Mucosa of descending colon (tissue), 3 donors: ENCODE data around the gene WDR86. TPM values are rescaled to one million over a fixed set of nuclear protein-coding genes. Genes with fewer than 3 reads are reported as not detected.

Experiments used
- ATAC-seq: fragments of 200-7000 bp; cut with Tn5 transposase; one replicate; pipeline ENCODE4 v1.9.1; 2020; ENCODE audit warnings: mild to moderate bottlenecking, moderate library complexity
- DNase-seq, 3 donors: peaks; one replicate each; pipeline ENCODE4 v3.0.0-alpha.2; 2020
- H3K36me3 ChIP-seq: fragments of 200-600 bp; one replicate; pipeline ENCODE4 v1.8.0; 2021; ENCODE audit warnings: low read depth, mild to moderate bottlenecking
- H3K4me1 ChIP-seq: fragments of 200-600 bp; one replicate; pipeline ENCODE4 v1.8.0; 2021; ENCODE audit warnings: low read depth, mild to moderate bottlenecking
- H3K4me3 ChIP-seq: fragments of 200-600 bp; one replicate; pipeline ENCODE4 v1.8.0; 2021; ENCODE audit warnings: mild to moderate bottlenecking
- H3K9me3 ChIP-seq: fragments of 200-600 bp; one replicate; pipeline ENCODE4 v1.8.0; 2021; ENCODE audit warnings: mild to moderate bottlenecking
- CTCF ChIP-seq: fragments of 200-600 bp; IDR thresholded peaks from one replicate; pipeline ENCODE4 v1.8.0; 2022; ENCODE audit warnings: antibody characterized with exemption, mild to moderate bottlenecking
- intact Hi-C, 2 donors: fragments of 100-400 bp; cut with DNase I in 1 of 2; cut with micrococcal nuclease in 1 of 2; formaldehyde crosslinking; loops; one replicate each; pipeline versions ENCODE4 v1.11.0 to v1.11.1; 2022; cut with DNase I, micrococcal nuclease
- total RNA-seq, 3 donors: library from RNA; stranded (reverse); fragmentation: NEBNext Ultra II Directional in 2 of 3; extraction: Animal tissue kit (Norgen Biotek cat#: 25700) in 2 of 3; gene quantifications; one replicate each; pipeline versions ENCODE4 v1.2.1 to v1.2.4, GENCODE V29; 2021 to 2023
- donor health status: DM: no; HTN: no; CAD: no; lungs with moderate emphysema.
- donor health status: DM: no; HTN: no; CAD: no.
- donor health status: DM: no; HTN: yes; CAD: no.

WDR86 gene
- total RNA-seq, 3 donors from 2014 or later: 0.38 to 16.6 (median 1.2) TPM

GRCh38 chr7:151451156-151451555, 41.3 kb upstream of the WDR86 start:
- intact Hi-C loops: loop anchor here in 1 of 2 donors (10.0 kb wide), 2 partner anchors 136 to 304 kb away; no protein-coding TSS in a partner anchor
- DNase-seq: peak in 1 of 3 donors; percentile 15
- H3K4me1 ChIP-seq: no peaks in the 10 kb centered on the region
- H3K9me3 ChIP-seq: no peaks in the 10 kb centered on the region
- TF ChIP-seq CTCF: no peak
- no peak for ATAC-seq
- H3K36me3 ChIP-seq: no peaks in the 10 kb centered on the region
- H3K4me3 ChIP-seq: no peak overlapping the region

DNA sequence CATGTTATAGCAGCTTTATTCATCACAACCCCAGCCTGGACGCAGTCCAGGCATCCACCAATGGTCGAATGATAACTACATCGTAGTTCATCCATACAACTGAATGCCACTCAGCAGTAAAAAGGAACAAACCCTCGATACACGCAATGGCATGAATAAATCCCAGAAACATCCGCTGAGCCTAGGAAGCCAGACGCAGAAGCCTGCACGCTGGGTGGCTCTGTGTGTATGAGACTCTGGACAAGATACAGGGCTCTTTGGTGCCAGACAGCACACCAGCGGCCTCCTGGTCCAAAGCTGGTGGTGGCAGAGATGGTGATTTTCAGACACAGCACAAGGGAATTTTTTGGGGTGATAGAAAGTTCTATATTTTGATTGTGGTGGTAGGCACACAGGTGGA, 40.2 kb upstream of the WDR86 start:
- Histone ChIP-seq H3K36me3 (no peaks in the 10 kb centered on the region), H3K4me1 (no peaks in the 10 kb centered on the region), H3K9me3 (no peaks in the 10 kb centered on the region), H3K4me3 (no peak overlapping the region)
- no peak for TF ChIP-seq CTCF
- no peak for ATAC-seq
- peak in 1 of 3 donors; percentile 18 for DNase-seq
- intact Hi-C loops: loop anchor here (2.0 to 10.0 kb wide), 4 partner anchors 78 to 305 kb away; no protein-coding TSS in a partner anchor

DNA sequence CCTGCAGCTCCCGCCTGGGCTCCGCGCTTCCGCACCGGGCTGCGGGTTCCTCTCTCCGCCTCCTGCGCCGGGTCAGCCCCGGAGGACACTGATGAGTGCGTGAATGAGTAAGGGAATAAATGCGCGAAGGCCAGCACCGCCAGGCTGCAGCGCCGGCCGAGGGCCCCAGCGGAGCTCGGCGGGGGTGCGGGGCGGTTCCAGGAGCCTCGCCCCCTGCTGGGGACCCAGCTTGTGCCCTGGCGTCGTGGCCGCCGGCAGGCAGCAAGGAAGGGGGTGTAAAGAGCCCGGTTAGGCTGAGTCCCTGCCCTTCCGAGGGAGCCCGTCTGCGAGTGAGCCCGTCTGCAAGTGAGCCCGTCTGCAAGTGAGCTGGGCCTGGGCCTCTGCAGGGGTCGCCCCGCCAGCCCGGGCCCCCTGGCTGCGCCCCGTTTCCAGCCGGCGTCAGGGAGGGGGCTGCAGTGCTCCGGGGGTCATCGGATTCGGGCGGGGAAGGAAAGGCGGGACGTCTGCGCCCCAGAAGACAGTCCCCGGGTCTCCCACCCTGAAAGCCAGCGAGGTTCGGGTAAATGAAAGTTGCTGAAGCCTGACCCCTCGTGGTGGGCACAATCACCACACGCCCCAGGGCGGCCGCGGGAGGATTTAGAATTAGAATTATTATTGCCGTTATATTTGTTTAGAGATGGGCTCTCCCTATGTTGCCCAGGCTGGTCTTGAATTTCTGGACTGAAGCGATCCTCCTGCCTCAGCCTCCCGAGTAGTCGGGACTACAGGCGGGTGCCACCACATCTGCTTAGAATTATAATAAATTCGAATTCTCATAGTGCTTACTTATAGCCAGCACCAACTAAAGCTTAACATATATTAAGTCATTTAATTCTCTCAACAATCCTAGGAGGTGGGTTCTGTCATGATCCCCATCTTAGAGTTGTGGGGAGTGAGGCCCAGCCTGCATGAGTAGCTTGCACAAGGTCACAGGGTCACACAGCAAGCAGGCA, 38.7 kb upstream of the WDR86 start:
- intact Hi-C loops: loop anchor here (2.0 to 5.0 kb wide), 2 partner anchors 76 to 80 kb away; no protein-coding TSS in a partner anchor
- H3K9me3 ChIP-seq: no peaks in the 10 kb centered on the region

GRCh38 chr7:151447901-151448260, 38.0 kb upstream of the WDR86 start:
- Histone ChIP-seq H3K9me3 (no peaks in the 10 kb centered on the region), H3K4me1 (no peaks in the 10 kb centered on the region), H3K36me3 (no peaks in the 10 kb centered on the region), H3K4me3 (no peak overlapping the region)
- no peak for TF ChIP-seq CTCF
- intact Hi-C loops: loop anchor here (2.0 to 5.0 kb wide), 2 partner anchors 76 to 79 kb away; no protein-coding TSS in a partner anchor
- DNase-seq: no peak
- ATAC-seq: no peak

More for the DNA sequence above, 38.7 kb upstream of the WDR86 start:
- Histone ChIP-seq H3K36me3 (no peaks in the 10 kb centered on the region), H3K4me3 (no peak overlapping the region), H3K4me1 (no peaks in the 10 kb centered on the region)
- peak; percentile 71 for TF ChIP-seq CTCF
- DNase-seq (peak in 2 of 3 donors; percentile 78 to 81), ATAC-seq (peak; percentile 86)

GRCh38 chr7:151447312-151447711, 37.5 kb upstream of the WDR86 start:
- ATAC-seq (no peak), DNase-seq (peak in 1 of 3 donors; percentile 16)
- H3K9me3 ChIP-seq: no peaks in the 10 kb centered on the region
- intact Hi-C loops: loop anchor here in 1 of 2 donors (5.0 kb wide), 1 partner anchor 75 kb away; no protein-coding TSS in a partner anchor
- no peak overlapping the region for H3K4me3 ChIP-seq
- H3K36me3 ChIP-seq: no peaks in the 10 kb centered on the region
- H3K4me1 ChIP-seq: no peaks in the 10 kb centered on the region
- no peak for TF ChIP-seq CTCF
